Measurements from ENCODE around the gene TCIRG1. TPM values are rescaled to one million over a fixed set of nuclear protein-coding genes. Genes with fewer than 3 reads are reported as not detected.

The TCIRG1 gene
- total RNA-seq, 1 experiment from 2014 or later, result 203 TPM

GRCh38 chr11:68004551-68005335 lies 34.1 kb upstream of the TCIRG1 start:
- intact Hi-C loops (cut with micrococcal nuclease), result no loop called here
- H3K9me2 ChIP-seq (replicated peaks; ENCODE audit: low read length), result no peaks in the 10 kb centered on the region
- TF ChIP-seq EZH2phosphoT487 (IDR thresholded peaks at IDR 0.05; ENCODE audit: borderline replicate concordance, low read length) (no peak), EZH2 (IDR thresholded peaks at IDR 0.05; ENCODE audit: low read length, unreplicated experiment) (no peak), CTCF (conservative IDR thresholded peaks at IDR 0.05; ENCODE audit: low read depth, low read length) (no peak)
- H3K9ac ChIP-seq (ENCODE audit: low read length), result no peak overlapping the region
- no peaks in the 10 kb centered on the region for H3K9me3 ChIP-seq (ENCODE audit: low read length)
- peak overlapping the region; percentile 99 for H3K4me2 ChIP-seq (ENCODE audit: low read length)
- H3F3A ChIP-seq (ENCODE audit: low read length, unreplicated experiment), result peaks cover 3% of the 10 kb centered on the region
- H3K36me3 ChIP-seq (ENCODE audit: low read depth, low read length), result no peaks in the 10 kb centered on the region
- CTCF ChIA-PET, result no interaction called here
- no peak for DNase-seq
- peak overlapping the region; percentile 83 for H3K4me3 ChIP-seq (ENCODE audit: low read length)
- BruUV-seq (replicated peaks), result no TSS peak
- POLR2A ChIA-PET (ENCODE audit: unreplicated experiment), result no interaction called here
- H3K79me2 ChIP-seq (ENCODE audit: low read length), result no peaks in the 10 kb centered on the region
- no peaks in the 10 kb centered on the region for H3K27me3 ChIP-seq (ENCODE audit: low read length)
- no peak overlapping the region for H3K27ac ChIP-seq (ENCODE audit: low read length)
- peaks cover 21% of the 10 kb centered on the region for H3K4me1 ChIP-seq (ENCODE audit: insufficient read depth, low read length)
- ATAC-seq, result no peak
- H2AFZ ChIP-seq (ENCODE audit: low read length), result peak overlapping the region; percentile 85
- H4K20me1 ChIP-seq (ENCODE audit: low read length), result no peaks in the 10 kb centered on the region

GRCh38 chr11:68006606-68007166 lies 32.1 kb upstream of the TCIRG1 start:
- H3K4me3 ChIP-seq (ENCODE audit: low read length), result no peak overlapping the region
- no peaks in the 10 kb centered on the region for H4K20me1 ChIP-seq (ENCODE audit: low read length)
- peaks cover 41% of the 10 kb centered on the region for H3K4me1 ChIP-seq (ENCODE audit: insufficient read depth, low read length)
- no peak for DNase-seq
- CTCF ChIA-PET, result no interaction called here
- no peak for ATAC-seq
- H3K9ac ChIP-seq (ENCODE audit: low read length), result no peak overlapping the region
- no peak overlapping the region for H2AFZ ChIP-seq (ENCODE audit: low read length)
- H3K9me3 ChIP-seq (ENCODE audit: low read length), result no peaks in the 10 kb centered on the region
- no peak overlapping the region for H3K4me2 ChIP-seq (ENCODE audit: low read length)
- POLR2A ChIA-PET (ENCODE audit: unreplicated experiment), result no interaction called here
- no peak overlapping the region for H3K27ac ChIP-seq (ENCODE audit: low read length)
- H3K79me2 ChIP-seq (ENCODE audit: low read length), result peaks cover 12% of the 10 kb centered on the region
- no peak for TF ChIP-seq EZH2phosphoT487 (IDR thresholded peaks at IDR 0.05; ENCODE audit: borderline replicate concordance, low read length)
- no peaks in the 10 kb centered on the region for H3K36me3 ChIP-seq (ENCODE audit: low read depth, low read length)
- no TSS peak for BruUV-seq (replicated peaks)
- H3F3A ChIP-seq (ENCODE audit: low read length, unreplicated experiment), result peaks cover 3% of the 10 kb centered on the region
- H3K27me3 ChIP-seq (ENCODE audit: low read length), result no peaks in the 10 kb centered on the region
- H3K9me2 ChIP-seq (replicated peaks; ENCODE audit: low read length), result no peaks in the 10 kb centered on the region
- intact Hi-C loops (cut with micrococcal nuclease), result no loop called here

DNA sequence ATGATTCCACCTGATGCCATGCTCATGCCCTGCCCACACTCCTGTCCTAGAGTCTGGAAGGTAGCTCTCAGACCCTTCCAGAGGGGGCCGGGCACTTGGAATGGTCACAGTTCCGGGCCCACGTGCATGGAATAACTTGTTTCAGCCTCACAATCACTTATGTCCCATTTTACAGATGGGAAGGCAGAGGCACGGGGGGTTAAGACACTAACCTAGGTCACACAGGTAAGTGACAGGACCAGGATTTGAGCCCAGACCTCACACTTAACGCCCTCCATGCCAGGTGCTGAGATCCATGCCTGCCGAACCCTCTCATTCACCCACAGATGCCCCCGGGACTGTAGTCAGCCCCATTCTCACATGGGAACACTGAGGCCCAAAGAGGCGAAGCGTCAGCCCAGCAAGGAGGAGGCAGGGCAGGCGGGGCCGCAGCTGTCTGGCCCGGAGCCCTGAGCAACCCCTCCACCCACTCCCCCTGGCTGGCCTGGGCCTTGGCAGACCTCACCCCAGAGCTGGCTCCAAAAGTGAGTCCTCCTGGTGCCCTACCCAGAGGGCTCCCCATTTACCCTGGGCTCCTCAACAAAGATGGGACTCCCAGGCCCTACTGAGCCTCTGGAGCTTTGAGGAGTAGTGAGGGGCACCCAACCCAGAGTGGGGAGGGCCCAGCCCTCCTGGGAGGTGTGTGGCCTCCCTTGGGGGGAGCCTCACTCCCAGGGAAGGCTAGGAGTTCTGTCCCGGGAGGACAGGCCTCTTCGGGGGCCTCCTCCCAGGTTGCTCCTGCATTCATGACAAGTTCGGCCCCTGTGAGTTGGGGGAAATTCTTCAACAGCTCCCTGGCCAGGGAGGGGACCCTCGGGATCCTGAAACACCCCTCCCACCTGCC lies 31.1 kb upstream of the TCIRG1 start:
- H4K20me1 ChIP-seq (ENCODE audit: low read length), result no peaks in the 10 kb centered on the region
- H3K27me3 ChIP-seq (ENCODE audit: low read length), result no peaks in the 10 kb centered on the region
- no peak overlapping the region for H3K9ac ChIP-seq (ENCODE audit: low read length)
- H3K27ac ChIP-seq (ENCODE audit: low read length), result no peak overlapping the region
- no peak for TF ChIP-seq CTCF (conservative IDR thresholded peaks at IDR 0.05; ENCODE audit: low read depth, low read length)
- TF ChIP-seq EZH2 (IDR thresholded peaks at IDR 0.05; ENCODE audit: low read length, unreplicated experiment), result no peak
- TF ChIP-seq EZH2phosphoT487 (IDR thresholded peaks at IDR 0.05; ENCODE audit: borderline replicate concordance, low read length), result no peak
- peaks cover 3% of the 10 kb centered on the region for H3F3A ChIP-seq (ENCODE audit: low read length, unreplicated experiment)
- H3K9me2 ChIP-seq (replicated peaks; ENCODE audit: low read length), result no peaks in the 10 kb centered on the region
- peaks cover 22% of the 10 kb centered on the region for H3K79me2 ChIP-seq (ENCODE audit: low read length)
- DNase-seq, result no peak
- intact Hi-C loops (cut with micrococcal nuclease), result no loop called here
- ChIA-PET POLR2A (ENCODE audit: unreplicated experiment) (no interaction called here), CTCF (no interaction called here)
- no peaks in the 10 kb centered on the region for H3K36me3 ChIP-seq (ENCODE audit: low read depth, low read length)
- H3K9me3 ChIP-seq (ENCODE audit: low read length), result no peaks in the 10 kb centered on the region
- no TSS peak for BruUV-seq (replicated peaks)
- no peak overlapping the region for H2AFZ ChIP-seq (ENCODE audit: low read length)
- H3K4me2 ChIP-seq (ENCODE audit: low read length), result no peak overlapping the region
- no peak overlapping the region for H3K4me3 ChIP-seq (ENCODE audit: low read length)
- peaks cover 48% of the 10 kb centered on the region for H3K4me1 ChIP-seq (ENCODE audit: insufficient read depth, low read length)
- no peak for ATAC-seq

Measured in PC-3 (cell line).